Inflammatory macrophage treated with lipopolysaccharide for 1 hour (primary cell): Measurements from ENCODE around the gene TAF1D.
A peak's percentile ranks its signal among the peaks of the same experiment; 100 is the strongest.

ENCODE experiments used
- DNase-seq, 2 donors: peaks; one replicate each; pipeline ENCODE4 v3.0.0-alpha.2; 2020 to 2022

TAF1D gene

DNA sequence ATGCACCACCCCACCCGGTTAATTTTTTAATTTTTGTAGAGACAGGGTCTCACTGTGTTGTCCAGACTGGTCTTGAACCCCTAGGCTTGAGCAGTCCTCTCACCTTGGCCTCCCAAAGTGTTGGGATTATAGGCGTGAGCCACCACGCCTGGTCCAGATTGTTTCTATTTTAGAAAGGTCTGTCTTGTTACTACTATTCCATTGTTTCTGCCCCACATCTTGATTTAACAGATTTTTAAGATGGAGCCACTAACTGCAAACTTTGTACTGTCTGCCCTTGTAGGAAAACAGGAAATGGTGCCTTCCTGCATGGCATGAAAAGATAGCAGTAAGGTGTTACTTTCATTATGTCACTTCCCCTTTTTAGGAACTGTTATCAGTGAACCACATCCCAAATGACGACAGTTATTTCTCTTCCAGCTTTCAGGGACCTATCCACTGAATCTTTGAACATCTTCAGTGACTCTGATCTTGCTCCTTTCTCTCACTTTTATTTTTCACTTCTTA is 23.2 kb downstream of the TAF1D start:
- DNase-seq, result no peak

DNA sequence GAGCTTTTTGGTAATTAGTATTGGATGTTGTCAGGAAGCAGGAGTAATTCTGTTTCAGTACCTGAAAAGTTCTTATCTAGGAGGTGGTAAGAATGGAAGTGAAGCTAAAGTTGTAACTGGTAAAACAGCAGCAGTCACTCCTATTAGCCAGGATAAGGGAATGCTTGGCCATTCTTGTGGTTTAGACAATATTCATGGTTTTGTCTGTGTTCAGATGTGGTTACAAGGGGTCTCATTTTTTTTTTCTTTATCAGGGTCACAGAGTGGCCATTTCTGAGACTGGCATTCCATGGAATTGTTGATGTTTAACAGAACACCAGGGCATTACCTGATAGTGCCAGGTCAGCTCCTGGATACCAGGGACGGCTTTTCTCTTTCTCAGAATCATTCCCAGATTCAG is 23.8 kb downstream of the TAF1D start:
- DNase-seq, result no peak

- no peak for DNase-seq
Measured at GRCh38 chr11:93715797-93716396, 25.4 kb downstream of the TAF1D start.

GRCh38 chr11:93712678-93713077 is 28.6 kb downstream of the TAF1D start:
- DNase-seq, result no peak

GRCh38 chr11:93710239-93710638 is 31.1 kb downstream of the TAF1D start:
- no peak for DNase-seq

- no peak for DNase-seq
Measured at GRCh38 chr11:93704237-93704636, 37.1 kb downstream of the TAF1D start.

GRCh38 chr11:93700830-93701229 is 40.5 kb downstream of the TAF1D start:
- no peak for DNase-seq

GRCh38 chr11:93697611-93698010 is 43.7 kb downstream of the TAF1D start:
- DNase-seq, result no peak

DNA sequence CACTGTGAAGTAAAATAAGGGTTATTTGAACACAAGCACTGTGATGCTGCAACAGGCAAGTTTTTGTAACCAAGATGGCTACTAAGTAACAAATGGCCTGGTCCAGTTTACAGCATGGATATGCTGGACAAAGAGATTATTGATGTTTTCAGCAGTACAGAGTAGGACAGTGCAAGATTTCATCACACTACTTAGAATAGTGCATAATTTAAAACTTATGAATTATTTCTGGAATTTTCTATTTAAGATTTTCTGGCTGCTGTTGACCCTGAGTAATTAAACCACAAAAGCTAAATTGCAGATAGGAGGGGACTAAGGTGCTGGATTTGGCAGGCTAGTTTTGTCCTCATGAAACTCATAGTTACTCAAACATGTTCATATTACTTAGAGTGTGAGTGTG is 46.7 kb downstream of the TAF1D start:
- no peak for DNase-seq

- DNase-seq, result no peak
Measured at GRCh38 chr11:93694109-93694508, 47.2 kb downstream of the TAF1D start.

- peak; percentile 19 to 26 for DNase-seq
Measured at GRCh38 chr11:93689240-93689639, 52.1 kb downstream of the TAF1D start.

DNA sequence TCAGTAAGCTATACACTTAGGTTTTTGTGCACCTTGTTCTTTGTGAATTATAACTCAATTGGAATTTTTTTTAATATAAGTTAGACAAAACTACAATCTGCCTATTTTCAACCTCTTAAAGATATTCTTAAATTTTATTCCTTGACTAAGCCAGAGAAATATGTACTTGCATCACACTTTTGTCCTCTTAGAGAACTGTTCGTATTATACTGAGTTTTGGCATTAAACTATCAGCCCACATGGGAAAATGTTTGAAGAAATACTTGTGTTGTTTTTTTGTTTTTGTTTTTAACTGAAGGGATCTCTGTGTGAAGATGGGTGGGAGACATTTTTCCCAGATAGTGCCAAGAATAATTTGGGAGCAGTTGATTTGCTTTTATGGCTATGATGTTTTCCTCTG is 54.5 kb downstream of the TAF1D start:
- DNase-seq, result no peak

- no peak for DNase-seq
Measured at GRCh38 chr11:93686226-93686625, 55.1 kb downstream of the TAF1D start.
